ENCODE measurements around the gene PPARG.

- TF ChIP-seq, protein P1, sequence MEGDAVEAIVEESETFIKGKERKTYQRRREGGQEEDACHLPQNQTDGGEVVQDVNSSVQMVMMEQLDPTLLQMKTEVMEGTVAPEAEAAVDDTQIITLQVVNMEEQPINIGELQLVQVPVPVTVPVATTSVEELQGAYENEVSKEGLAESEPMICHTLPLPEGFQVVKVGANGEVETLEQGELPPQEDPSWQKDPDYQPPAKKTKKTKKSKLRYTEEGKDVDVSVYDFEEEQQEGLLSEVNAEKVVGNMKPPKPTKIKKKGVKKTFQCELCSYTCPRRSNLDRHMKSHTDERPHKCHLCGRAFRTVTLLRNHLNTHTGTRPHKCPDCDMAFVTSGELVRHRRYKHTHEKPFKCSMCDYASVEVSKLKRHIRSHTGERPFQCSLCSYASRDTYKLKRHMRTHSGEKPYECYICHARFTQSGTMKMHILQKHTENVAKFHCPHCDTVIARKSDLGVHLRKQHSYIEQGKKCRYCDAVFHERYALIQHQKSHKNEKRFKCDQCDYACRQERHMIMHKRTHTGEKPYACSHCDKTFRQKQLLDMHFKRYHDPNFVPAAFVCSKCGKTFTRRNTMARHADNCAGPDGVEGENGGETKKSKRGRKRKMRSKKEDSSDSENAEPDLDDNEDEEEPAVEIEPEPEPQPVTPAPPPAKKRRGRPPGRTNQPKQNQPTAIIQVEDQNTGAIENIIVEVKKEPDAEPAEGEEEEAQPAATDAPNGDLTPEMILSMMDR (IDR thresholded peaks at IDR 0.05), result no peak
- TF ChIP-seq POLR2A (IDR thresholded peaks at IDR 0.05), result no peak
These were observed 166.9 kb downstream of the PPARG start for GRCh38 chr3:12455740-12456139.

Measured in vagina (tissue), 2 donors.